Glomerular endothelial cell (primary cell): Measurements from ENCODE around the gene FUS. TPM values are rescaled to one million over a fixed set of nuclear protein-coding genes. Genes with fewer than 3 reads are reported as not detected.

ENCODE experiments used
- DNase-seq: peaks from one replicate; pipeline ENCODE4 v3.0.0-alpha.2; 2011; ENCODE audit warnings: low read depth, low spot score; ENCODE audit errors: extremely low read depth
- total RNA-seq: library from RNA; depleted of rRNA; stranded (reverse); fragments of >200 nt; gene quantifications from 2 replicates; pipeline ENCODE4 v1.2.3, GENCODE V29; 2015

The FUS gene
- total RNA-seq, 1 donor from 2014 or later: 107 TPM

GRCh38 chr16:31200821-31201568 is 21.1 kb downstream of the FUS start:
- DNase-seq: no peak

DNA sequence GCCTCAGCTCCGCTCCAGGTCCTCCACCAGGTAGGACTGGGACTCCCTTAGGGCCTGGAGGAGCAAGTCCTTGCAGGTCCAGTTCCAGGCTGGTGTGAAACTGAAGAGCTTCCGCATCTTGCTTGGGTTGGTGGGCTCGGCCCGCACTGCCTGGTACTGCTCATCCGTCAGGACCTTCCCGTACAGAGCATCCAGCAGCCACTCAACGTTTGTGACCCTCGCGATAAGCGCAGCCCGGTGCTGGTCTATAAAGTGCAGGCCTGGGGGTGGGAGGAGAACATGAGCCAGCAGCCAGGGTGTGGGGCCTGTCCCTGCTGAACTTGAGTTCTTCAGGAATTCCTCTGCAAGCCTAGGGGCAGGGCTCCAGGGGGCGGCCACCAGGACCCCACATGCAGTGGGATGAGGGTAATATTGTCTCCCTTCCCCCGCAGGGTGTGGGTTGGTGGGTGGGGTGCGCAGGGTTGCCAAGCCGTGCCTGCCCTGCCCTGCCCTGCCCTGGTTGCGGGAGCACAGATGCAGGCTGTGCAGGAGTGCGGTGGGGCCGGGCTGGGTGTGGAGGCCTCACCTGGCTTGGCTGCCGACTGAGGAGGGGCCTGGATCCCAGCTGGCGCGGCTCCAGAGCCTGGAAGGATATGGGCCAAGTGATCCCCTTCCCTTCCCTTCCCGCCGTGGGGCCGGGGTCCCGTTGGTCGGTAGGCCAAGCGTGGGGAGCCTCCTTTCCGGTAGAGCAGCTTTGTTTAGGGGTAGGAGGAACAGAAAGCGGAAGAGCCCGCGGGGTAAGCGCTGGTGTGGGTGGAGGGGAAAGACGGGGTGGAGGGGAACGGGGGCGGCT is 21.9 kb downstream of the FUS start:
- no peak for DNase-seq

DNA sequence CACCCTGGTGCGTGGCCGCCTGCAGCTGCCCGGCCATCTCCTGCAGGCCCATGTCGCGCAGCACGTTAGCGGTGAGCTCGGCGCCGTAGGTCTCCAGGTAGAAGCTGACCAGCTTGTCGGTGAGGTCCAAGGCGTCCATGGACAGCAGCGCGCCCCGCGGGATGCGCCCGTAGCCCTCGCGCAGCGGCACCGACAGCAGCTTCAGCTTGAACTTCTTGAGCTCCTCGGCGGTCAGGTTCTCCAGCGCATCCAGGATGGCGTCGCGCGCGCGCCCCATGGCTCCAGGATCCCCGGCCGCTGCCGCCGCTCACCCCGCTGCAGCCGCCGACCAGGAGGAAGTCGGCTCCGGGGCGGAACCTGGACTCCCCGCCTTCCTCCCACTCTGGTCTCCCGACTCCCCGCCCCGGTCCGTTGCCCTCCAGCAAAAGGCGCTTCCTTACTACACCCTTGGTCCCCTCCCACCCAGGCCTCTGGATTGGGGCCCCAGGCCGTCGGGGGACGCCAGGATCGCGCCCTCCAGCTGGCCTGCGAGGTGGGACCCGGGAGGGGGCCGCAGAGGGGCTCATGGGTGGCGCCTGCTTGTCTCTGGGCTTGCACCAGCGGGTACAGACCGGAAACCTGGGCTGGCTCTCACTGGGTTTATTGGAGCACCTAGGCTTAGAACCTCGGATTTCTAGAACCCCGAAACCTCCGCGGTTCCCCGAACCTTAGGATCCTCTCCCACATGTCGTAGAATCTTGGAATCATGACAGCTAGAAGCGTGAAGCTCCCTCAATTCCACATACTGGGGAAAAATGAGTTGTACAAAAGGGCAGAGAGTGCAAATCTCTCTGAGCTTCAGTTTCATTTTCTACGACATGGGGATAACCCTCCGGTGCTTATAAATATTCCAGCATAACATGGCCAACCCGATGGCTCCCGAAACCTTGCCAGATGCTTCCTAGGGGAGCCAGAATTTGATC is 22.8 kb downstream of the FUS start, which contains the start of gene PYCARD:
Gene PYCARD, minus strand, starts transcription at position 347 of the 962 bp plus-strand sequence. Its CDS starts 70 bp downstream, at position 277.
- no peak for DNase-seq

DNA sequence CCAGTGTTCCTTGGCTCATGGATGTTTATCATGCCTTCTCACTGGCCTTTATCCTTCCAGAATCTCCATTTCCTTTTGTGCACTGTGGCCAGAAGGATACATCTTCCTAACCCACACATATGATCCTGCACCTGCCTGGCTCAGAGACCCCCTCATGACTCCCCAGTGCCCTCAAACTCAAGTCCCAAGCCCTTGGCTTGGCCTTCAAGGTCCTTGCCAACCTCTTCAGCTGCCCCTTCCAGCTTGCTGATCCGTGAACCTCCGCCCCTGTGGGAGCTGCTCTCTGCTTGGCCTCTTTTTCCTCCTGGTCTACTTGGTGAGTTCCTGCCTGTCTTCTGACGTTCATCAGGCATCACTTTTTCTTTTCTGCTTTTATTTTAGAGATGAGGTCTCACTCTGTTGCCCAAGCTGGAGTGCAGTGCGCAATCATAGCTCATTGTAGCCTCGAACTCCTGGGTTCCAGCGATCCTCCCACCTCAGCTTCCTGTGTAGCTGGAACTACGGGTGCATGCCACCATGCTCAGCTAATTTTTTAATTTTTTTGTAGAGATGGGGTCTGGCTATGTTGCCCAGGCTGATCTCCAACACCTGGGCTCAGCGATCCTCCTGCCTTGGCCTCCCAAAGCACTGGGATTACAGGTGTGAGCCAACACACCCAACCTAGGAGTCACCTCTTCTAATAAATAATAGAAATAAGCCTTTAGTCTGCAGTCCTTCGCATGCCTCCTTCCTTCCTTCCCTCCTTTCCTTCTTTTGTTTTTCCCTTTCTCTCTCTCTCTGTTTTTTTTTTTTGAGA is 25.1 kb downstream of the FUS start:
- no peak for DNase-seq

DNA sequence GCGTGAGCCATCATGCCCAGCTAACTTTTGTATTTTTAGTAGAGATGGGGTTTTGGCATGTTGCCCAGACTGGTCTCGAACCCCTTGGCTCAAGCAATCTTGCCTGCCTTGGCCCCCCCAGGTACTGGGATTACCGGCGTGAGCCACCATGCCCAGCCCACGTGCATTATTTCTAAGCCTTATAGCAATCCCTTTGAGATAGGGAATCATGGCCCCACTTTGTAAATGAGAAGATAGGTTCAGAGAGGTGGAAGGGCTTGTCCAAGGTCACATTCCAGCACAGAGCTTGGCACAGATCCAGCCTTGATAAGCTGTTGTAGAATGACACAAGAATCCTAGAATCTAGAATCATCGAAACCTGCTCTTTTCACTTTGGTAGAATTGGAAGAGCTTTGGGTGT is 26.8 kb downstream of the FUS start:
- DNase-seq: no peak

GRCh38 chr16:31213342-31213741 is 33.4 kb downstream of the FUS start:
- no peak for DNase-seq

DNA sequence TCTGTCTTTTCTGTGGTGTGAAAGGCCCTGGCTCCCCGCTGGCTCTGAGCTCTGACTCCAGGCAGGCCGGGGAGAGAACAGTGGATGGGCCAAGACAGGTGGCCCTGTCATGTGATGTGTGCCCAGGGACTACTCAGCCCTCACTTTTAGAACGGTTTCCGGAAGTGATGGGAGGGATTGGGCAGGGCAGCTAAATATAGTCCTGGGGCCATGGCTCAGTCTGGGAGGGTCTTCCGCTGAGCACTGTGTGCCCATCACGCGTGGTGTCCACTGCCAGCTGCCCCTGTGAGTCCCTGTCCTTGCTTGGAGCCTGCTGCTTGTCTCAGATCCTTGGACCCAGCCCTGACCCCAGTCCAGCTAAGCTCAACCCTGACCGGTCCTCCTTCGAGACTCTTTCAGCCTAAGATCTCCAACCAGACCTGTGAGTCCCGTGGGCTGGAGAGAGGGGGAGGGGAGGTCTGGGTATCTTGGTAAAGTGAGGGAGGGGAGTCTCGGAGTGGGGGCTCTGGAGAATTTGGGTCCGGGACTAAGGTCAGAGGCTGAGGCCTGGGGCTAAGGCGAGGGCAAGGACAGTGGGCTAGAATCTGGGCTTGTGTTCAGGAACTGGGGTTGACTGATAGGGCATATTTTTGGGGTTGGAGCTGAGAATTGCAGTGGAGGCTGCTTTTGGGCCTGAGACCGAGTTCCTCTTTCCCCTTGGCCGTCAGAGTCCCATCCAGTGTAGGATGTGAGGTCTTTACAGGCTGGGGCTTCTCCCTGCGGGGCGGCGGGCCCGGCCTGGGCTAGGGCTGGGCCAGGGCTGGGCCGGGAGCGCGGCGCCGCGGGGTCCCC is 34.2 kb downstream of the FUS start, which contains the start of gene TRIM72:
Gene TRIM72, plus strand, starts transcription at position 243 of the 831 bp plus-strand sequence. CDS start 620 bp downstream, outside the sequence.
- DNase-seq: no peak

DNA sequence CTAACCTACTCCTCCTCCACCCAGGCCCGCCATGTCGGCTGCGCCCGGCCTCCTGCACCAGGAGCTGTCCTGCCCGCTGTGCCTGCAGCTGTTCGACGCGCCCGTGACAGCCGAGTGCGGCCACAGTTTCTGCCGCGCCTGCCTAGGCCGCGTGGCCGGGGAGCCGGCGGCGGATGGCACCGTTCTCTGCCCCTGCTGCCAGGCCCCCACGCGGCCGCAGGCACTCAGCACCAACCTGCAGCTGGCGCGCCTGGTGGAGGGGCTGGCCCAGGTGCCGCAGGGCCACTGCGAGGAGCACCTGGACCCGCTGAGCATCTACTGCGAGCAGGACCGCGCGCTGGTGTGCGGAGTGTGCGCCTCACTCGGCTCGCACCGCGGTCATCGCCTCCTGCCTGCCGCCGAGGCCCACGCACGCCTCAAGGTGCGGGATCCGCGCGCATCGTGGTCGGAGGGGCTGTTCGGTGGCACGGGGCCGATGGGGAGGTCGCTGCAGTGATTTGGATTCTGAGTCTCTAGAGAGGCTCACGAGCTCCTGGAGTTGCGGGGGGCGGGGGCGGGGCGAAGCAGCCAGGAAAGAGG is 34.9 kb downstream of the FUS start:
- DNase-seq: no peak

DNA sequence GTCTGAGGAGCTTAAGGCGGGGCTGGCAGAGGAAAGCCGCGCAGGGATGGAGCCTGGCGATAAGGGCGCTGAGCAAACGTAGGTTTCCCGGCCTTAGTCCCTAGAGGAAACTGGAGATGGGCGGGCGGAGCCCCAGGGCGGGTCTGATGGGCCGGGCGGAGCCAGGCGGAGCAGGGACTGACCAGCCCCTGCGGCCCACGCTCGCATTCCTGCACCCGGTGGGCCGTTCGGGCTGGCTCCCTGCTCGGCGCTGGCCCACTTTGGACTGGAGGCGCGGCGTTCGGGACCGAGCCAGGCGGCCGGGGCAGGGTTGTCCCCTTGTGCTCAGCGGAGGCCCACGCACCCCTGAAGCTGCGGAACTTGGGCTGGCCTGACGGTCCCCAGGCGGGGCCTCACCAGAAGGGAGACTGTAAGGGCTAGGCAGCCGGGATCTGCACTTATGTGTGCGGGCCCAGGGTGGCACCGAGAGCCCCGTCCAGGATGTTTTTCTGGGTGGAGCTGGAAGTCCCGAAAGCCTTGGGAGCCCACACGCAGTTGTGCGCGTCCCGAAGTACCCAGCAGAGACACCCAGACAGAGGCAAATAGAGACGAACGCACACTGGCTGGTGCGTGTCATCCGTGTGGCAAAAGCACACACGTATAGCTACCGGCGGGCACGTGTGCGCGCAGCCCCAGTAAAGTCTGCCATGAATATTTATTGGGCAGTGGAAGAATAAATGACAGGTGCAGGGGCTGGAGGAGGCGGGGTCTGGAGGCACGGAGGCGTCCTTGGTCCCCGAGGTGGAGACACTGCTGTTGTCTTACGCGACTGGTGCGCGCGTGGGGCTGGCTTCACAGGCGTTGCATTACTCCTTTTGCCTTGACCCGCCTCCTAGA is 35.6 kb downstream of the FUS start:
- no peak for DNase-seq

DNA sequence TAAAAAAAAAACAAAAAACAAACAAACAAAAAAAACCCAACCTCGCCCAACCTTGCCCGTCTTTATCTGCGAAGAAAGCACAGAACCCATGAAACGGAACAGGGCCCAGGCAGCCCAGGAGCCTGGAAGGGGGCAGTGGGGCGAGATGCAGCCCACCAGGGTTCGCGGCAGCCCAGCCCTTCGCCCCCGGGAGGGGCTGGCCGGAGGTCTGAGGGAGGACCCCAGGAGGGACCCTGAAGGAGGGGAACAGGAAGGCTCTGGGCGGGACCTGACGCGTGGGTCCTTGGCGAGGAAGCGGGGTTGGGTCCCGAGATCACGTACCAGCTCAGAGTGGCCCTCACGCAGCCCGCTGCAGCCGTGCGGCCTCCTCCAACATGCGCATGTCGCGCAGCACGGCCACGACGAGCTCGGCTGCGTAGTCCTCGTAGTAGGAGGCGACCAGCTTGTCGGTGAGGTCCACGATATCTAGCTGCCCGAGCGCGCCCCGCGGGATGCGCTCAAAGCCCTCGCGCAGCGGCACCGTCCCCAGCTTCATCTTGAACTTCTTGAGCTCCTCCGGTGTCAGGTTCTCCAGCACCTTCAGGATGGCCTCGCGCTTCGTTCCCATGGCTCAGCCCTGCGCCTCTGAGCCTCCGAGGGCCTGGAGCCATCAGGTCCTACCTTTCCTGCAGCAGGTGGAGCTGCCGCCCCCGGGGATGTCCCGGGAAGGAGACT is 36.6 kb downstream of the FUS start, which contains the start of gene PYDC1:
Gene PYDC1, minus strand, starts transcription at position 714 of the 714 bp plus-strand sequence. Its CDS starts 107 bp downstream, at position 607.
- no peak for DNase-seq

- no peak for DNase-seq
Observed at GRCh38 chr16:31217136-31217530, 37.2 kb downstream of the FUS start.

- DNase-seq: no peak
Observed at GRCh38 chr16:31219154-31219741, 39.3 kb downstream of the FUS start.

DNA sequence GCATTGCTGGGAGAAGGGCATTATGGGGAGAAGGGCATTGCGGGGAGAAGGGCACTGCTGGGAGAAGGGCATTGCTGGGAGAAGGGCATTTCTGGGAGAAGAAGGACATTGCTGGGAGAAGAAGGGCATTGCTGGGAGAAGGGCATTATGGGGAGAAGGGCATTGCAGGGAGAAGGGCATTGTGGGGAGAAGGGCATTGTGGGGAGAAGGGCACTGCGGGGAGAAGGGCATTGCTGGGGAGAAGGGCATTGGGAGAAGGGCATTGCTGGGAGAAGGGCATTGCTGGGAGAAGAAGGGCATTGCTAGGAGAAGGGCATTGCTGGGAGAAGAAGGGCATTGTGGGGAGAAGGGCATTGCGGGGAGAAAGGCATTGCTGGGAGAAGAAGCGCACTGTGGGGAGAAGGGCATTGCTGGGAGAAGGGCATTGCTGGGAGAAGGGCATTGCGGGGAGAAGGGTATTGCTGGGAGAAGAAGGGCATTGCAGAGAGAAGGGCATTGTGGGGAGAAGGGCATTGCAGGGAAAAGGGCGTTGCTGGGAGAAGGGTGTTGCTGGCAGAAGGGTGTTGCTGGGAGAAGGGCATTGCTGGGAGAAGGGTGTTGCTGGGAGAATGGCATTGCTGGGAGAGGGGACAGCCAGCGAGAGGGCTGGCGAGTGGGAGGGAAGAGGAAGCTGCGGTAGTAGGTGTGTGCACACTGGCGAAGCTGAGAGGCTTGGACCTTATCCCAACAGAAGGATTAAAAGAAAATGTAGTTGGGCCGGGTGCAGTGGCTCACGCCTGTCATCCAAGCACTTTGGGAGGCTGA is 41.6 kb downstream of the FUS start:
- no peak for DNase-seq

GRCh38 chr16:31223044-31223443 is 43.1 kb downstream of the FUS start:
- DNase-seq: no peak

DNA sequence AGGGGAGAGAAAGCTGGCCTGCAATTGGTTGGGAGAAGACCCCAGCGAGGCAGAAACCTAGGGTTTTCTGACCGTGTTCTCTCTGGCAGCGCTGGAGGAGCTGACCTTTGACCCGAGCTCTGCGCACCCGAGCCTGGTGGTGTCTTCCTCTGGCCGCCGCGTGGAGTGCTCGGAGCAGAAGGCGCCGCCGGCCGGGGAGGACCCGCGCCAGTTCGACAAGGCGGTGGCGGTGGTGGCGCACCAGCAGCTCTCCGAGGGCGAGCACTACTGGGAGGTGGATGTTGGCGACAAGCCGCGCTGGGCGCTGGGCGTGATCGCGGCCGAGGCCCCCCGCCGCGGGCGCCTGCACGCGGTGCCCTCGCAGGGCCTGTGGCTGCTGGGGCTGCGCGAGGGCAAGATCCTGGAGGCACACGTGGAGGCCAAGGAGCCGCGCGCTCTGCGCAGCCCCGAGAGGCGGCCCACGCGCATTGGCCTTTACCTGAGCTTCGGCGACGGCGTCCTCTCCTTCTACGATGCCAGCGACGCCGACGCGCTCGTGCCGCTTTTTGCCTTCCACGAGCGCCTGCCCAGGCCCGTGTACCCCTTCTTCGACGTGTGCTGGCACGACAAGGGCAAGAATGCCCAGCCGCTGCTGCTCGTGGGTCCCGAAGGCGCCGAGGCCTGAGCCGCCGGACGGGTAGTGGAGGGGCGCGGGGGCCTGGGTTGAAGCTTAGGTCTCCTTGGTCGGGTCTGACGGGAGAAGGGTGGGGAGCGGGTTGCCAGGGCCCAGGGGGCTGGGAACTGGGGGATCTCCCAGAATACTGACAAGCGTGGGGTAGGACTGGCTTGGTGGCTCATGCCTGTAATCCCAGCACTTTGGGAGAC is 44.4 kb downstream of the FUS start:
- DNase-seq: no peak
